ENCODE data around the gene PAQR8.
A peak's percentile ranks its signal among the peaks of the same experiment; 100 is the strongest.

The PAQR8 gene

GRCh38 chr6:52345311-52345710 lies 16.6 kb upstream of the PAQR8 start:
- intact Hi-C loops (cut with DNase I) = no loop called here
- DNase-seq = no peak

GRCh38 chr6:52346503-52346902 lies 15.4 kb upstream of the PAQR8 start:
- DNase-seq = no peak
- intact Hi-C loops (cut with DNase I) = no loop called here

DNA sequence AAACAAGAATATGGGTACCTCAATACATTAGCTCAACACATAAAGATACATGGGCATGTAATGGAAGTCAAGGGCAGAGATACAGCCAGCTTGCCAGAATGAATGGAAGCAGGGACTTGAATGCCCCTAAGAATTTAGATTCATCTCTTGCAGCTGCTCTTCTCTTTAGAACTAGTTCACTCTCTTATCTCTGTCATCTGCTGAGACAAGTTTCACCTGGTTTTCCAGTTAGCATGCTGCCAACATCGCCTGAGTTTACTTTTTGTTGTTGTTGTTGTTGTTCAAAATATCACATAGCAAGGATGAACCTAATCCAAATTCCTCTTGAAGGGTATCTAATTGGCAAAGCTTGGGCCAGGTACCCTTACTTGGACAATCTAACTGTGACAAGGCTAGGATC lies 14.1 kb upstream of the PAQR8 start:
- intact Hi-C loops (cut with DNase I) = no loop called here

DNA sequence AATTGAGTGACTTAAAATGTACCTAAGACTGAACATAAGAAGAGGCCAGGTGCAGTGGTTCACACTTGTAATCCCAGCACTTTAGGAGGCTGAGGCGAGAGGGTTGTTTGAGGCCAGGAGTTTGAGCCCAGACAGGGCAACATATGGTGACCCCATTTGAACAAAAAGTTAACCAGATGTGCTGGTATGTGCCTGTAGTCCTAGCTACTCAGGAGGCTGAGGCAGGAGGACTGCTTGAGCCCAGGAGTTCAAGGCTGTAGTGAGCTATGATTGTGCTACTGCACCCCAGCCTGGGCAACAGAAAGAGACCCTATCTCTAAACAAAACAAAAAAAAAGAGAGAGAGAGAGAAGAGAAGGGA lies 10.1 kb upstream of the PAQR8 start:
- no peak for DNase-seq
- intact Hi-C loops (cut with DNase I) = no loop called here

More for the DNA sequence above, 14.1 kb upstream of the PAQR8 start:
- no peak for DNase-seq

DNA sequence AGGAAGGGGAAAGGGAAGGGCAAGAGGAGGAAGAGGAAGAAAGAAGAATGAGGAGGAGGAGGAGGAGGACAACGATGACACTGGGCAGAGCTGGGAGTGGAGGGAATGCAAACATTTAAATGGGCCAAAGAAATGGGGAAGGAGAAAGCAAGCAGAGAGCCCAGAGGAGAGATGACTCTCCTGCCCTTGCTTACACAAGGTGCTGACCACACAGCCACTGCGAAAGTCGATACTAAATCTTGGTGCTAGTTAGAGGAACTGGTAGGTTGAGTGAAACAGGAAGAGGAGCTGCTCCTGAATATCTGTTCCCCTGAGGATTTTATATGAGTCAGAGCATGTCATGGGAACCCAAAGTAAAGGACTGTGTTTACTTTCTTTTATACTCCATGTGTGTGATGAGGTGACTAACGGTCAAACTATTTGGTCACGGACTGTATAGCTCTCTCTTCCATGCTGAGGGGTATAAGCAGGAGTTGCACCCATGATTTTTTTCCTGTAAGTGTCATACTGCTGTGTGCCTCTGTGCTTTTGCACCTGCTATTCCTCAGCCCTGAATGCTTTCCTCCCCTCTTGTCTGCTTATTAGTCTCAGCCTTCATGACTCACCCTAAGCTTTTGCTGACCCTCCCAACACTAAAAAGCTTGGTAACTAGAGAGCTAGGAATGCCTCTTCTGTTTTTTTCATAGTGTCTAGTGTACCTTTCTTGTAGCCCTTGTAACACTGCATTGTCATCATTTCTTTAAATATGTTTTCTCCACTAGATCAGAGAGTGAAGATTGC lies 9.5 kb upstream of the PAQR8 start:
- intact Hi-C loops (cut with DNase I) = no loop called here
- peak in 6 of 42 donors; percentile 15 to 43 (median 29) for DNase-seq

- DNase-seq = no peak
- intact Hi-C loops (cut with DNase I) = no loop called here
Measured at GRCh38 chr6:52356017-52356416, 5.9 kb upstream of the PAQR8 start.

- intact Hi-C loops (cut with DNase I) = no loop called here
- no peak for DNase-seq
Measured at GRCh38 chr6:52359403-52359802, 2.5 kb upstream of the PAQR8 start.

GRCh38 chr6:52360028-52360427 lies 1.9 kb upstream of the PAQR8 start:
- intact Hi-C loops (cut with DNase I) = loop anchor here (5.0 kb wide), 1 partner anchor 42 kb away; no protein-coding TSS in a partner anchor
- no peak for DNase-seq

GRCh38 chr6:52360601-52361413 lies 1.1 kb upstream of the PAQR8 start:
- intact Hi-C loops (cut with DNase I) = loop anchor here (5.0 kb wide), 1 partner anchor 41 kb away; no protein-coding TSS in a partner anchor
- no peak for DNase-seq

GRCh38 chr6:52361414-52361944 lies 472 bp upstream of the PAQR8 start:
- peak in 40 of 42 donors; percentile 7 to 69 (median 34) for DNase-seq
- intact Hi-C loops (cut with DNase I) = loop anchor here (5.0 kb wide), 1 partner anchor 41 kb away; no protein-coding TSS in a partner anchor

GRCh38 chr6:52362443-52363227 lies 684 bp downstream of the PAQR8 start:
- peak; percentile 20 to 80 (median 62) for DNase-seq
- intact Hi-C loops (cut with DNase I) = loop anchor here (2.0 to 5.0 kb wide), 2 partner anchors 40 to 78 kb away; partner anchors contain the start of gene MCM3

- peak in 17 of 42 donors; percentile 16 to 70 (median 39) for DNase-seq
- intact Hi-C loops (cut with DNase I) = loop anchor here (2.0 to 5.0 kb wide), 2 partner anchors 39 to 79 kb away; partner anchors contain the start of gene MCM3
Measured at GRCh38 chr6:52363228-52363867, 1.4 kb downstream of the PAQR8 start.

DNA sequence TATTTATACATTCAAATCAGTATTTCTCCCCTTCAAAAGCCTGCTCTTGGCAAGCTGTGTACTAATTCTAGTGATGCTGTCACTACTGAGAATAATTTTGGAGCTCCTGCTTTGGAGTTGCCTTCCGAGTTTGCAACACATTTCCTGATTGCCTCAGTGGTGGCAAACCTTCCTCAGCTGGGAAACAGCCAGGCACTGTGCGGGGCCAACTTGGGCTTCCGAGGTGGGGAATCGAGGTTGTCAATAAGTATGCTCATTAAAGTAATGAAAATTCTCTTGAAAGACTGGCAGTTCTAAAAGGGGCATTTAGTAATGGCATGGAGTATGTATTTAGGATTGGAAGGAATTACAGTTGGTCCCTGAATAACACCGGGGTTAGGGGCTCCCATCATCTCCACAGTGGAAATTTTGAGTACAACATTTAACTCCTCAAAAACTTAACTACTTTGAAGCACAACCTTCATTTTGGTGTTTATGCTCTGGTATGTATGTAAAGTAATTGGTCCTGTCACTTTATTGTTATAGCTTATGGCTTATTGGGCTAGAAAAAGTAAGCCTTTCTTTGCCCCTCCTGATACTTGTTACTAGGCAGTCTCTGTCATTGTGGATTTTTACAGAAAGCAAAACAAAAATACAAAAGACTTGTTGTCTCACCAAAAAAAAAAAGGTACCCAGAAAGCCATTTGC lies 2.7 kb downstream of the PAQR8 start:
- intact Hi-C loops (cut with DNase I) = loop anchor here (5.0 kb wide), 1 partner anchor 38 kb away; no protein-coding TSS in a partner anchor
- DNase-seq = peak in 39 of 42 donors; percentile 10 to 80 (median 50)

DNA sequence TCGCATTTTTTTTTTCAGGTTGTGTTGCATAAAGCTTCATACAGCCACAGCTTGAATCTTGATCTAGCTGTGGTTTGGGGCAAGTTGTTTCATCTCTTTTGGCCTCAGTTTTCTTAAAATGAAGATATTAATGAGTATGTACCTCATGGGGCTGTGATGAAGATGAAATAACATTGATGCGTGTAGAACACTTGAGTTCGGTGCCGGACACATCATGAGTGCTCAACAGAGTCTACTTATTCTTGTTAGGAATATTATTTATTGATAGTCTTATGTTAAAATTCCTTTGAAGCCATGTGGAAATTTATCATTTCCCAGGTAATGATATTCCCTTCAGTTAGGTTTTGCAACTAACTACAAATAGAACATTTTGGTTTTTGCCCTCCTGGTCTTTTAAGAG lies 3.4 kb downstream of the PAQR8 start:
- intact Hi-C loops (cut with DNase I) = no loop called here
- no peak for DNase-seq

DNA sequence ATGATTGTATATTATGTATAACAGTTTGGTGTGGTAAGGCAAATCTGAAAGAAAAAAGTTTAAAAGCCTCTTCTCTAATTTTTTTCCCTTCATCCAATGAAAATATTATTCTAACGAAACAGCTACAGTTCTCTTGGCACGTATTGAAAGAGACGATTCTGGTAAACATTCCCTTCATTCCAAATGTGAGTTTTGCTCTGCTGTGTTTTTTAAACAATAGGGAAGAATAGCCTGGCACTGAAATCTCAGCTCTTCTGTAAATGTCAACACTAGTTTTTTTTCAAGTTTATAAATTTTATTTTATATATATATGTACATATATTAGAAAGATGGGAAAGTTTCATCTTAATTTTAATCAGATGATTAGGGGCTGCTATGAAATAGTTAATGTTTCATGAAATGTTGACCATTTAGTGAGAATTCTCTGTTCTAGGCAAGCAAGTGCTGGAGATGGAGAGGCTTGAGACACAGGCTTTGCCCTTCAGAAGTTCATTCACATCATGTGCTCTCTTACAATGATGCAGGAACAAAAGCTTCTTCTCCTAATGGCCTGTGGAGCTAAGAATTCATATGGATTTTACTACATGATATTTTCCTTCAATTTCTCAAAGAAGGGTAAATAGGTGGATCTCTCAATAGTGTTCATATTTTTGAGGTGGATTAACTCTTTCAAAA lies 4.1 kb downstream of the PAQR8 start:
- no peak for DNase-seq
- intact Hi-C loops (cut with DNase I) = no loop called here

DNA sequence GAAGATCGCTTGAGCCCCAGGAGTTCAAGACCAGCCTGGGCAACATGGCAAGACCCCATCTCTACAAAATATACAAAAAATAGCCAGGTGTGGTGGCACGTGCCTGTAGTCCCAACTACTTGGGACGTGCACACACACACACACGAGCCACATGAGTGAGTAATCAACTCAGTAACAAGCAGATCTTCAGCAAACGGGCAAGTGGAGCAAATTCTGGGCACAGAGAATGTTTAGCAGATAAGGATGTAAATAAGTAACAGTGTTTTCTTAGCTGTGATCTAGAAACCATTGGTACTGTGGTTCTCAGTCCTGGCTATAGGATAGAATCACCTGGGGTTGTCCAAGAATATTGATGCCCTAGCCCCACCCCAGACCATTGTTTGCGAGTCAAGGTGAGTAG lies 6.1 kb downstream of the PAQR8 start:
- DNase-seq = no peak
- intact Hi-C loops (cut with DNase I) = no loop called here

GRCh38 chr6:52369234-52369633 lies 7.3 kb downstream of the PAQR8 start:
- DNase-seq = no peak
- intact Hi-C loops (cut with DNase I) = no loop called here
